Neuronal stem cell (in vitro differentiated cells): Measurements from ENCODE around the gene SUN2.

ENCODE experiments used
- DNase-seq: peaks from one replicate; pipeline ENCODE4 v3.0.0-alpha.2; 2013; ENCODE audit warnings: low spot score
- H2AFZ ChIP-seq: one replicate; pipeline ENCODE4 v1.6.1; 2013; ENCODE audit warnings: mild to moderate bottlenecking, low read length, inconsistent platforms
- H2AK5ac ChIP-seq: 2 replicates; pipeline ENCODE4 v1.6.1; 2013; ENCODE audit warnings: low read depth, mild to moderate bottlenecking, inconsistent platforms, low read length, moderate library complexity, mixed read lengths
- H2BK120ac ChIP-seq: 2 replicates; pipeline ENCODE4 v1.6.1; 2013; ENCODE audit warnings: low read depth, mild to moderate bottlenecking, inconsistent platforms, low read length, moderate library complexity, mixed read lengths
- H2BK12ac ChIP-seq: one replicate; pipeline ENCODE4 v1.6.1; 2013; ENCODE audit warnings: low read length, inconsistent platforms
- H2BK15ac ChIP-seq: 2 replicates; pipeline ENCODE4 v1.6.1; 2013; ENCODE audit warnings: mild to moderate bottlenecking, low read length, inconsistent platforms, mixed read lengths
- H2BK5ac ChIP-seq: one replicate; pipeline ENCODE4 v1.6.1; 2013; ENCODE audit warnings: inconsistent platforms, mild to moderate bottlenecking, low read length, moderate library complexity
- H3K14ac ChIP-seq: one replicate; pipeline ENCODE4 v1.6.1; 2013; ENCODE audit warnings: low read length, inconsistent platforms
- H3K18ac ChIP-seq: 2 replicates; pipeline ENCODE4 v1.6.1; 2013; ENCODE audit warnings: low read length, inconsistent platforms
- H3K23ac ChIP-seq: 2 replicates; pipeline ENCODE4 v1.6.1; 2013; ENCODE audit warnings: low read depth, mild to moderate bottlenecking, mixed read lengths, low read length, inconsistent platforms; ENCODE audit not compliant: poor library complexity
- H3K27ac ChIP-seq: replicated peaks from 3 replicates; pipeline ENCODE4 v1.5.1; 2013; ENCODE audit warnings: low read length, inconsistent platforms
- H3K27me3 ChIP-seq, 3 experiments: 2 replicates each; pipeline ENCODE4 v1.6.1; 2013; ENCODE audit warnings: low read length in 3 of 3, mild to moderate bottlenecking in 2 of 3, inconsistent platforms in 1 of 3, low read depth in 1 of 3, mixed read lengths in 1 of 3, moderate library complexity in 1 of 3; ENCODE audit not compliant: control insufficient read depth in 3 of 3, insufficient read depth in 3 of 3
- H3K36me3 ChIP-seq, 2 donors: replicated peaks in 1 of 2; 2 replicates each; pipeline ENCODE4 v1.6.1; 2013; ENCODE audit warnings: low read length in 2 of 2; ENCODE audit not compliant: control insufficient read depth in 2 of 2, insufficient read depth in 2 of 2
- H3K4ac ChIP-seq: 2 replicates; pipeline ENCODE4 v1.6.1; 2013; ENCODE audit warnings: inconsistent platforms, mild to moderate bottlenecking, low read length, moderate library complexity
- H3K4me1 ChIP-seq, 2 donors: 1 replicate in 1 of 2; 2 replicates in 1 of 2; pipeline ENCODE4 v1.6.1; 2013; ENCODE audit warnings: low read length in 2 of 2, low read depth in 1 of 2; ENCODE audit not compliant: control insufficient read depth in 2 of 2, insufficient read depth in 1 of 2
- H3K4me2 ChIP-seq: one replicate; pipeline ENCODE4 v1.6.1; 2013; ENCODE audit warnings: mild to moderate bottlenecking, low read length, inconsistent platforms; ENCODE audit not compliant: insufficient read depth, poor library complexity, severe bottlenecking
- H3K4me3 ChIP-seq, 2 donors: 2 replicates each; pipeline ENCODE4 v1.5.1; 2013; ENCODE audit warnings: low read length in 2 of 2, mild to moderate bottlenecking in 2 of 2, inconsistent platforms in 1 of 2, moderate library complexity in 1 of 2
- H3K79me1 ChIP-seq: one replicate; pipeline ENCODE4 v1.6.1; 2013; ENCODE audit warnings: low read depth, mild to moderate bottlenecking, inconsistent platforms, low read length, moderate library complexity
- H3K9ac ChIP-seq: one replicate; pipeline ENCODE4 v1.6.1; 2013; ENCODE audit warnings: mild to moderate bottlenecking, low read depth, low read length, inconsistent platforms; ENCODE audit not compliant: poor library complexity
- H3K9me3 ChIP-seq, 2 donors: replicated peaks in 1 of 2; 2 replicates each; pipeline versions ENCODE3 to v1.6.1; 2013; ENCODE audit warnings: low read length in 2 of 2, mild to moderate bottlenecking in 2 of 2, inconsistent platforms in 1 of 2, low read depth in 1 of 2, mixed read lengths in 1 of 2, moderate library complexity in 1 of 2; ENCODE audit not compliant: control insufficient read depth in 2 of 2, insufficient read depth in 1 of 2
- H4K8ac ChIP-seq: one replicate; pipeline ENCODE4 v1.6.1; 2013; ENCODE audit warnings: low read depth, mild to moderate bottlenecking, inconsistent platforms, low read length, moderate library complexity
- H4K91ac ChIP-seq: one replicate; pipeline ENCODE4 v1.6.1; 2013; ENCODE audit warnings: low read length, low read depth, mild to moderate bottlenecking, inconsistent platforms; ENCODE audit not compliant: poor library complexity
- WGBS, 2 donors: extraction: QIAGEN DNeasy Blood & Tissue Kit; methylation state at CpG; one replicate each; pipeline ENCODE4 v1.1.7; 2013; ENCODE audit warnings: missing lambda C conversion rate in 2 of 2, mixed read lengths in 1 of 2; ENCODE audit not compliant: insufficient read length in 2 of 2, insufficient replicate concordance in 1 of 2; ENCODE audit errors: extremely low coverage in 2 of 2; 5-methylcytosine and 5-hydroxymethylcytosine counted together

The SUN2 gene

GRCh38 chr22:38727530-38728451 is 28.0 kb downstream of the SUN2 start:
- Histone ChIP-seq H2AFZ (no peak overlapping the region), H3K4me3 (no peak overlapping the region), H2AK5ac (no peak overlapping the region), H3K4ac (no peak overlapping the region), H2BK12ac (no peak overlapping the region), H2BK15ac (no peak overlapping the region), H3K79me1 (peaks cover 6% of the 10 kb centered on the region), H3K36me3 (peaks cover 82 to 100% of the 10 kb centered on the region in 2 donors), H3K4me1 (no peaks in the 10 kb centered on the region), H3K14ac (no peak overlapping the region), H3K9me3 (no peaks in the 10 kb centered on the region), H4K8ac (peak overlapping the region; percentile 33), H4K91ac (no peak overlapping the region), H3K4me2 (no peak overlapping the region), H3K27ac (no peak overlapping the region), H3K23ac (no peak overlapping the region), H3K9ac (peak overlapping the region; percentile 14), H2BK120ac (no peak overlapping the region), H3K27me3 (no peaks in the 10 kb centered on the region), H2BK5ac (no peak overlapping the region), H3K18ac (no peak overlapping the region)
- no CpG with 5 or more reads among the region's 15 CpGs for WGBS, 2 donors
- no peak for DNase-seq

GRCh38 chr22:38727123-38727522 is 28.7 kb downstream of the SUN2 start:
- Histone ChIP-seq H2BK15ac (no peak overlapping the region), H3K18ac (no peak overlapping the region), H2BK120ac (no peak overlapping the region), H3K27me3 (no peaks in the 10 kb centered on the region), H3K23ac (no peak overlapping the region), H3K9me3 (no peaks in the 10 kb centered on the region), H2BK12ac (no peak overlapping the region), H4K8ac (no peak overlapping the region), H3K27ac (no peak overlapping the region), H3K79me1 (peaks cover 6% of the 10 kb centered on the region), H3K14ac (no peak overlapping the region), H3K36me3 (peaks cover 82 to 100% of the 10 kb centered on the region in 2 donors), H2AFZ (no peak overlapping the region), H2BK5ac (peak overlapping the region; percentile 15), H4K91ac (no peak overlapping the region), H2AK5ac (no peak overlapping the region), H3K4me1 (no peaks in the 10 kb centered on the region), H3K4me2 (no peak overlapping the region), H3K4ac (no peak overlapping the region), H3K4me3 (no peak overlapping the region), H3K9ac (no peak overlapping the region)
- no CpG with 5 or more reads among the region's 12 CpGs for WGBS, 2 donors
- DNase-seq: no peak

- no peak overlapping the region for H3K4ac ChIP-seq
- H2BK120ac ChIP-seq: no peak overlapping the region
- no peak overlapping the region for H4K8ac ChIP-seq
- H3K9ac ChIP-seq: no peak overlapping the region
- H3K4me3 ChIP-seq: no peak overlapping the region
- no peak overlapping the region for H3K23ac ChIP-seq
- H2BK5ac ChIP-seq: no peak overlapping the region
- DNase-seq: no peak
- H3K4me1 ChIP-seq: no peaks in the 10 kb centered on the region
- H2BK15ac ChIP-seq: no peak overlapping the region
- no CpG with 5 or more reads among the region's 18 CpGs for whole genome bisulfite sequencing, 2 donors
- H3K79me1 ChIP-seq: peaks cover 6% of the 10 kb centered on the region
- H3K27ac ChIP-seq: no peak overlapping the region
- no peaks in the 10 kb centered on the region for H3K27me3 ChIP-seq
- peaks cover 76 to 100% of the 10 kb centered on the region in 2 donors for H3K36me3 ChIP-seq
- no peak overlapping the region for H4K91ac ChIP-seq
- no peak overlapping the region for H3K18ac ChIP-seq
- H2AFZ ChIP-seq: no peak overlapping the region
- no peak overlapping the region for H3K4me2 ChIP-seq
- H3K9me3 ChIP-seq: no peaks in the 10 kb centered on the region
- H2BK12ac ChIP-seq: no peak overlapping the region
- no peak overlapping the region for H3K14ac ChIP-seq
- no peak overlapping the region for H2AK5ac ChIP-seq
These were observed 29.7 kb downstream of the SUN2 start for GRCh38 chr22:38725900-38726655.
